Muscle of back (tissue), 11 donors: ENCODE data around the gene AJM1. TPM values are rescaled to one million over a fixed set of nuclear protein-coding genes. Genes with fewer than 3 reads are reported as not detected.

Source experiments
- DNase-seq, 3 donors: peaks; one replicate each; pipeline versions ENCODE4 v3.0.0 to v3.0.0-alpha.2; 2013
- polyA plus RNA-seq, 10 donors: library from polyadenylated mRNA; unstranded; fragments of 120-200 nt; gene quantifications; one replicate each; pipeline ENCODE4 v1.2.1, GENCODE V29; 2013; ENCODE audit not compliant: insufficient read length in 10 of 10

Gene AJM1
- polyA plus RNA-seq, 10 donors, result 1.3 to 2.1 (median 1.7) TPM

- no peak for DNase-seq
Observed at GRCh38 chr9:136806631-136807201, 35.6 kb upstream of the AJM1 start.

- peak; percentile 76 to 94 (median 91) for DNase-seq
Observed at GRCh38 chr9:136807281-136808074, 34.8 kb upstream of the AJM1 start, which contains the start of gene RABL6. Gene RABL6, plus strand, starts transcription at chr9:136807948. Its CDS starts 249 bp downstream, at chr9:136808197.

GRCh38 chr9:136808075-136808805, 34.0 kb upstream of the AJM1 start:
- DNase-seq, result peak in 1 of 3 donors; percentile 50

GRCh38 chr9:136808806-136809158, 33.5 kb upstream of the AJM1 start:
- DNase-seq, result no peak

- DNase-seq, result no peak
Observed at GRCh38 chr9:136814725-136815421, 27.4 kb upstream of the AJM1 start.

- DNase-seq, result no peak
Observed at GRCh38 chr9:136815422-136815782, 26.9 kb upstream of the AJM1 start.

GRCh38 chr9:136820971-136821825, 21.1 kb upstream of the AJM1 start:
- DNase-seq, result peak in 1 of 3 donors; percentile 67

- DNase-seq, result no peak
Observed at GRCh38 chr9:136821826-136822544, 20.3 kb upstream of the AJM1 start.

GRCh38 chr9:136823136-136824046, 18.9 kb upstream of the AJM1 start:
- DNase-seq, result no peak

GRCh38 chr9:136824496-136825225, 17.6 kb upstream of the AJM1 start:
- no peak for DNase-seq

- DNase-seq, result no peak
Observed at GRCh38 chr9:136825295-136826187, 16.7 kb upstream of the AJM1 start.

GRCh38 chr9:136826188-136826541, 16.1 kb upstream of the AJM1 start:
- no peak for DNase-seq

- no peak for DNase-seq
Observed at GRCh38 chr9:136826703-136827582, 15.3 kb upstream of the AJM1 start.

- DNase-seq, result no peak
Observed at GRCh38 chr9:136827794-136828473, 14.3 kb upstream of the AJM1 start.

- DNase-seq, result no peak
Observed at GRCh38 chr9:136828474-136829140, 13.7 kb upstream of the AJM1 start.
